ENCODE measurements around the gene PLD1.
"Not testable (repeated sequence)": the region's sequence is repeated elsewhere in the genome, so short reads cannot be mapped to it uniquely, and the experiment has no call there.

The PLD1 gene

GRCh38 chr3:171699601-171700000, 110.7 kb downstream of the PLD1 start:
- DNase-seq (ENCODE audit: low read depth in 2 of 2): no peak

GRCh38 chr3:171696805-171697204, 113.5 kb downstream of the PLD1 start:
- no peak for DNase-seq (ENCODE audit: low read depth in 2 of 2)

- DNase-seq (ENCODE audit: low read depth in 2 of 2): no peak
These were observed 114.9 kb downstream of the PLD1 start for GRCh38 chr3:171695426-171695825.

- DNase-seq (ENCODE audit: low read depth in 2 of 2): no peak
These were observed 115.4 kb downstream of the PLD1 start for GRCh38 chr3:171694888-171695287.

GRCh38 chr3:171692551-171692950, 117.7 kb downstream of the PLD1 start:
- not testable (repeated sequence) for DNase-seq (ENCODE audit: low read depth in 2 of 2)

- DNase-seq (ENCODE audit: low read depth in 2 of 2): no peak
These were observed 118.8 kb downstream of the PLD1 start for GRCh38 chr3:171691485-171691884.

- DNase-seq (ENCODE audit: low read depth in 2 of 2): no peak
These were observed 120.0 kb downstream of the PLD1 start for GRCh38 chr3:171690281-171690680.

GRCh38 chr3:171688593-171688992, 121.7 kb downstream of the PLD1 start:
- DNase-seq (ENCODE audit: low read depth in 2 of 2): no peak

GRCh38 chr3:171688002-171688401, 122.3 kb downstream of the PLD1 start:
- DNase-seq (ENCODE audit: low read depth in 2 of 2): no peak

GRCh38 chr3:171687581-171687980, 122.7 kb downstream of the PLD1 start:
- no peak for DNase-seq (ENCODE audit: low read depth in 2 of 2)

- no peak for DNase-seq (ENCODE audit: low read depth in 2 of 2)
These were observed 123.2 kb downstream of the PLD1 start for GRCh38 chr3:171687064-171687463.

- no peak for DNase-seq (ENCODE audit: low read depth in 2 of 2)
These were observed 125.0 kb downstream of the PLD1 start for GRCh38 chr3:171685116-171685895.

- DNase-seq (ENCODE audit: low read depth in 2 of 2): no peak
These were observed 126.1 kb downstream of the PLD1 start for GRCh38 chr3:171684221-171684620.

- no peak for DNase-seq (ENCODE audit: low read depth in 2 of 2)
These were observed 127.5 kb downstream of the PLD1 start for GRCh38 chr3:171682743-171683142.

GRCh38 chr3:171680726-171681411, 129.4 kb downstream of the PLD1 start:
- no peak for DNase-seq (ENCODE audit: low read depth in 2 of 2)

- DNase-seq (ENCODE audit: low read depth in 2 of 2): no peak
These were observed 131.3 kb downstream of the PLD1 start for GRCh38 chr3:171678971-171679492.

GRCh38 chr3:171677706-171678105, 132.6 kb downstream of the PLD1 start:
- DNase-seq (ENCODE audit: low read depth in 2 of 2): no peak

- no peak for DNase-seq (ENCODE audit: low read depth in 2 of 2)
These were observed 133.6 kb downstream of the PLD1 start for GRCh38 chr3:171676601-171677175.

- DNase-seq (ENCODE audit: low read depth in 2 of 2): no peak
These were observed 136.3 kb downstream of the PLD1 start for GRCh38 chr3:171673951-171674350.

- no peak for DNase-seq (ENCODE audit: low read depth in 2 of 2)
These were observed 137.7 kb downstream of the PLD1 start for GRCh38 chr3:171672538-171672937.

- no peak for DNase-seq (ENCODE audit: low read depth in 2 of 2)
These were observed 138.2 kb downstream of the PLD1 start for GRCh38 chr3:171672124-171672523.

GRCh38 chr3:171671709-171672108, 138.6 kb downstream of the PLD1 start:
- DNase-seq (ENCODE audit: low read depth in 2 of 2): no peak

GRCh38 chr3:171666516-171666915, 143.8 kb downstream of the PLD1 start:
- no peak for DNase-seq (ENCODE audit: low read depth in 2 of 2)
